NCI-H1092 treated with DMSO at 0.1 percent for 48 hours (cell line): ENCODE results near the gene C1GALT1.

Experiments used
- DNase-seq: peaks from one replicate; lab custom pipeline; 2025; lab: John Stamatoyannopoulos, UW

C1GALT1 gene

DNA sequence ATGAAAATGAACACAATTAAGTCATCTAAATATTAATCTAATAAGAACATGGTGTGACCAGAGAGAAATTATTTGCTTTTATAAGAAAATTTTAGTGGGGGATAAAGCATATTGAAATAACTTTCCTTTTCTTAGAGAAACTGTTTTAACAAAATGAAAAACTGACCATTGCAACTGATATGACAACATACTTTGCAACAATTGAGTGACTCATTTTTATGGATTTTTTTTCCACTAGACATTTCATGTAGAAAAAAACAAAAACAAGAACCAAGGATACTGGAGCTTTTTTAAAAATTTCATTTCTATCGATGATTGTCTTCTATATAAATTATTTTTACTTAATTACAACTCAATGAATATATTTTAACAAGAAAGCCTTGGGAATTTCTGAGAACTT is 90.0 kb downstream of the C1GALT1 start:
- DNase-seq: no peak

DNA sequence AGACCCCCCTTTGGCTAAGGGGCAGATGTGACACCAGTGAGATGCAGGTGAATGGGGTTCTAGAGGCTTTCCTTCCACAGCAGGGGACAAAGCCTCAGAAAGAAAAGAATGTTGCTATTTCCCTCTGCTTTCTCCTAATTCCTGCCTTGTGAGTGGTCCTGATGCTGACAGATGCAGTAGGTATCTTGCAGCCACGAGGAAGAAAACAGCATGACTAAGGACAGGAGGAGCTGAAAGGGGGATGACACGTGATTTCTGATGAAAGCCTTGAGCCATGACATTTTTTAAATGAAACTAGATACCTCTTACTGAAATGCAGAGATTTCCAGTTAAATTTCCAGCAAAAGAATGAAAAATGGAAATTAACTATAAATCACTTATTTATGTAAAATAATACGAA is 92.4 kb downstream of the C1GALT1 start:
- DNase-seq: no peak

DNA sequence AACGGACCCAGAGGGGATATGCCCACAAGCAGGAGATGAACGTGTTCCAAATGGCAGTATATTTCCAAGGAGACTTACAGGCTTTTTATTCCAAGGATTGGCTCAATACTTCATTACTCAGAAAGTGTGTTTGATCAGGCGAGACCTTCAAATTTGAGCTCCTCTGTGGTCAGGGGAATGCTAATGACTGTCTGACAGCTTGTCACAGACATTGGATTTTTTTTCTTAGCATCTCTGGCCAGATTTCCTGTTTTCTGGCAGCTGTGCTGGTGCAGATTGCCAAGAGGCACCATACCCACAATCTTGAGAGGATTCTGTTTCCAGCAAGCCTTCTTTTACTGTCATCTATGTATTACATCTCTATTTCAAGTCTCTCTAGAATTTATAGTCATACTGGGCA is 93.8 kb downstream of the C1GALT1 start:
- no peak for DNase-seq

DNA sequence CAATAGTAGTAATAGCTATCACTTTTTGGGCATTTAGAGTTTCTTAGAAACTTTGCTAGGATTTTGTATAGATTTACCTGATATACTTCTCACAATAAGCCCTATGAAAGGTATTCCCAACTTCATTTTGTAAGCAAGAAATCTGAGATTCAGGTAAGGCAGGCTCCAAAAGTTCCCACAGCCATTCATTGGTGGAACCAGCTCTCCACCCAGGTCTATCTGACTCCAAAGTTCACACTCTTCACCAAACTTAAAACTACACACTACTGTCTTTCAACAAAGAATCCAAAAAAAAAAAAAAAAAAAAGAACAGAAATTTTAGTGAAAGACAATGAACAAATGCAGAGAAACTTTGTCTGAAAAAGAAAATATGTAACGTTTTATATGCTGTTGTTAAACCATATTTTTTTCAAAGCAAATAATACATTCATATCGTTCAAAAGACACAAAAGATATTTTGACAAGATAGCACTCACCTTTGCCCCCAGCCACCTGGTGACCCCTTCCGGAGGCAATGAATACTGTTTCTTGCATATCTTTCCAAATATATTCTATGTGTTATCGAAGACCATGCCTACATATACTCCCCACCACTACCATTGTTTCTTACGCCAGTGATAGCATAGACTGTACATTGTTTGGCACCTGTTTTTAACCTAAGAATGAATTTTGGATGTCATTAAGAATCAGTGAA is 108.2 kb downstream of the C1GALT1 start:
- no peak for DNase-seq

DNA sequence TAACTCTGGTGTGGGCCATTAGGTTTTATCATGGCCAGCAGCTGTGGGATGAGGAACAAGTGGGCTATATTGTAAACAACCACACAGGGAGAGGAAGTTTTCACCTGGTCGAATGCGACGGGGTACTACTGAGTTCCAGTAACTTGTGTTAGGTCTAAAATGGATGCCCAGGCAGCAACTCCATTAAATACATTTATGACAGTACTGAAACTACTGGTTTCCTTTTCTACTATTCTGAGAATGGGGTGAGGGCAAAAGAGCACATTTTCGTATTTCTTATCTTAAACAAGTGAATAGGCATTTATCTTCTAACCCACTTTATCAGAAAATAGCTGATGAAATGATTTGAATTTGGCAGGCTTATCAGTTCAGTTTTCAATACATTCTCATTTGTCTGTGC is 109.7 kb downstream of the C1GALT1 start:
- DNase-seq: no peak

DNA sequence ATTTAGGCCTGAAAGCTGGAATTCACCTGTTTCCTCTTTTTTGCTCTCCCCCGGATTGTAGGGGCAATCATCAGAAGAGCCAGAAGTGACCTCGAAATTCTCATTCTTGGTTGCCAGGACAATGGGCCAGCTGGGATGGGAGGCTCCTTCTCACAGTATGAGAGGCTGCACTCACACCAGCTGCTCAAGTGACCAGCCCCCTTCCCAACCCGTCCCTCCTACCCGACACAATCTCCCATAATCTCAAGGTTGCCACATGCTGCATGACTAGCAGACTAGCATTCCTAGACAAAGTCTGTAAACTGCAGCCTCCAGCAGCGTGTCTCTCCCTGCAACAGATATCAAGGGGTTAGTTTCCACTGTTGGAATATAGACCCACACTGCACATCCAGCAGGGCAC is 110.3 kb downstream of the C1GALT1 start:
- no peak for DNase-seq

- DNase-seq: no peak
These were observed 110.7 kb downstream of the C1GALT1 start for GRCh38 chr7:7293092-7293491.

GRCh38 chr7:7294911-7295310 is 112.6 kb downstream of the C1GALT1 start:
- DNase-seq: no peak
